DMS79 (cell line): ENCODE data around the gene DERA.

Experiments
- DNase-seq: peaks from one replicate; lab custom pipeline; 2025; lab: John Stamatoyannopoulos, UW

Gene DERA

GRCh38 chr12:16076557-16076956 is 165.4 kb downstream of the DERA start:
- no peak for DNase-seq

- no peak for DNase-seq
Measured at GRCh38 chr12:16076970-16077522, 165.9 kb downstream of the DERA start.

- no peak for DNase-seq
Measured at GRCh38 chr12:16086462-16086861, 175.3 kb downstream of the DERA start.

GRCh38 chr12:16086942-16087341 is 175.8 kb downstream of the DERA start:
- no peak for DNase-seq
